ENCODE results near the gene TNFRSF14.

The TNFRSF14 gene

GRCh38 chr1:2607641-2608091 lies 51.5 kb downstream of the TNFRSF14 start:
- TF ChIP-seq ZBTB7A (IDR thresholded peaks at IDR 0.05; ENCODE audit: low read depth), result no peak
- TF ChIP-seq TCF12 (IDR thresholded peaks at IDR 0.05; ENCODE audit: low read depth), result no peak
- TF ChIP-seq RAD21 (IDR thresholded peaks at IDR 0.05; ENCODE audit: low read depth), result no peak
- no peak for TF ChIP-seq CREB1 (IDR thresholded peaks at IDR 0.05; ENCODE audit: low read depth)
- TF ChIP-seq REST (IDR thresholded peaks at IDR 0.05; ENCODE audit: low read depth), result no peak
- TF ChIP-seq CEBPB (IDR thresholded peaks at IDR 0.05), result no peak

GRCh38 chr1:2609319-2610035 lies 53.3 kb downstream of the TNFRSF14 start:
- TF ChIP-seq ZBTB7A (IDR thresholded peaks at IDR 0.05; ENCODE audit: low read depth), result no peak
- no peak for TF ChIP-seq USF1 (IDR thresholded peaks at IDR 0.05)

GRCh38 chr1:2610036-2610959 lies 54.1 kb downstream of the TNFRSF14 start:
- TF ChIP-seq MAX (IDR thresholded peaks at IDR 0.05) (no peak), EP300 (IDR thresholded peaks at IDR 0.05; ENCODE audit: borderline replicate concordance) (no peak), CREB1 (IDR thresholded peaks at IDR 0.05; ENCODE audit: low read depth) (no peak), EGR1 (IDR thresholded peaks at IDR 0.05) (no peak), YY1 (IDR thresholded peaks at IDR 0.05; ENCODE audit: low read depth) (no peak), ZBTB7A (IDR thresholded peaks at IDR 0.05; ENCODE audit: low read depth) (peak; percentile 43; the same call in 1 of the 2 replicates), NFIC (IDR thresholded peaks at IDR 0.05) (peak; percentile 42; the same call in 1 of the 2 replicates), USF1 (IDR thresholded peaks at IDR 0.05) (no peak)

- TF ChIP-seq FOXM1 (IDR thresholded peaks at IDR 0.05; ENCODE audit: borderline replicate concordance, low read depth) (no peak), TEAD4 (IDR thresholded peaks at IDR 0.05) (no peak), RAD21 (IDR thresholded peaks at IDR 0.05; ENCODE audit: low read depth) (0 out of 2 replicates have a peak, but pooled peaks have one; percentile 2), CEBPB (IDR thresholded peaks at IDR 0.05) (no peak), MAX (IDR thresholded peaks at IDR 0.05) (0 out of 2 replicates have a peak, but pooled peaks have one; percentile 27), REST (IDR thresholded peaks at IDR 0.05; ENCODE audit: low read depth) (no peak)
Measured at GRCh38 chr1:2611031-2611501, 54.9 kb downstream of the TNFRSF14 start.

GRCh38 chr1:2611621-2612437 lies 55.7 kb downstream of the TNFRSF14 start:
- TF ChIP-seq MAX (IDR thresholded peaks at IDR 0.05) (no peak), EGR1 (IDR thresholded peaks at IDR 0.05) (no peak), CREB1 (IDR thresholded peaks at IDR 0.05; ENCODE audit: low read depth) (no peak), TEAD4 (IDR thresholded peaks at IDR 0.05) (no peak), USF1 (IDR thresholded peaks at IDR 0.05) (no peak), REST (IDR thresholded peaks at IDR 0.05; ENCODE audit: low read depth) (no peak), TCF12 (IDR thresholded peaks at IDR 0.05; ENCODE audit: low read depth) (0 out of 2 replicates have a peak, but pooled peaks have one; percentile 23)
